GM19240 (cell line): ENCODE measurements around the gene TRAF5.

ENCODE experiments used
- DNase-seq: peaks from one replicate; pipeline ENCODE4 v3.0.0; 2011; ENCODE audit warnings: low spot score; ENCODE audit not compliant: insufficient read length

TRAF5 gene

GRCh38 chr1:211327346-211327921 lies 801 bp downstream of the TRAF5 start:
- DNase-seq: no peak

DNA sequence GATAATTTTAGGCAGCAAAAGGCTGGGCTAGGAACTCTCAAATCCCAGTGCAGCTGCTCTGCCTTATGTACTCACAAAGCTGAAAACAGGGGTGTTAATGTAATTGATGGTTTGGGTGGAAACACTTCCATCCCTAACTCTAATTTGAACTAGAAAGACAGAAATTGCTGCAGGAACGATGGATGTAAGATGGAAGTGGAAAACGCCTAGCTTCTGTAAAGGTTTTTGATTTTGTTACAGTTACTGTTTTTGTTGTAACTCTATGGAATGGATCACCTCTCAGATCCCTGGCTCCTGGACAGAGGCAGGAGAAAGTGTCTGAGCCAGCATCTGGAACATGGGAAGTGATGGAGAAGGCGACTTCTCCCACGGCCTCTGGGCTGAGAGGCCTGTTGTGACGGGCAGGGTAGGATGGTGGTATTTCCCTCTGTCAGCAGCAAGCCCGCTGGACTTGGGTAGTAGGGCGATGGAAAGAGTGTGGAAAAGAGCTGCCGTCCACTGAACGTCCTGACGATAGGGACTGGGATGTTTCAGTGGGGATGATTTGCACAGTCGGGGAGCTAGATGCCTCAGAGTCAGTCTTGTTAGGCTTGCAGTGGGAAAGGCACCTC lies 1.6 kb downstream of the TRAF5 start:
- no peak for DNase-seq

DNA sequence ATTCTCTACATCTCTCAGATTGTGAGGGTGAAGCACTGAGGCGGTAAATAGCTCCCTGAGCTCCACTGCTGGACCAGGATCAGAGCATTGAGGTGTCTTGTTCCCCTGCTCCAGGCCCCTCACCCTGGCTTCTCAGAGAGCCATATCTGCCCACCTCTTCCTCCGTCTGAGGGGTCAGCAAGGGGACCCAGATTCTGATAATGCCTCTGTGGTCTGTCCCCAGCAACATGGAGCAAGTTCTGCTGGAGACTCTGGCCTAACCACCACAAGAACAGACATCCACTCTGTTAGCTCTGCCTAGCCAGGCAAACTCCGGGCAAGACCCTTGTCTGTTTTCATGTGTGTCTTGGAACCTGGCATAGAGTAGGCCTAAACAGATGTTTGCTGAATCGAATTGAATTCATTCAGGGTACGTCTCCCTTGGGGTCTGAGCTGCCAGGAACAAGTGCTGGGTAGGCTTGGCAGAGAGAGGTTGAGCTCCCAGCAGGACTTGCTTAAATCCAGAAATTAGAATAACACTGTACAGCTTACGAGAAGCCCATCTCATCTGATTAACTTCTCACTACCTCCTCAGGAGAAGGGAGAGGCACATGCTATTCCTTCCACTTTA lies 2.3 kb downstream of the TRAF5 start:
- no peak for DNase-seq

DNA sequence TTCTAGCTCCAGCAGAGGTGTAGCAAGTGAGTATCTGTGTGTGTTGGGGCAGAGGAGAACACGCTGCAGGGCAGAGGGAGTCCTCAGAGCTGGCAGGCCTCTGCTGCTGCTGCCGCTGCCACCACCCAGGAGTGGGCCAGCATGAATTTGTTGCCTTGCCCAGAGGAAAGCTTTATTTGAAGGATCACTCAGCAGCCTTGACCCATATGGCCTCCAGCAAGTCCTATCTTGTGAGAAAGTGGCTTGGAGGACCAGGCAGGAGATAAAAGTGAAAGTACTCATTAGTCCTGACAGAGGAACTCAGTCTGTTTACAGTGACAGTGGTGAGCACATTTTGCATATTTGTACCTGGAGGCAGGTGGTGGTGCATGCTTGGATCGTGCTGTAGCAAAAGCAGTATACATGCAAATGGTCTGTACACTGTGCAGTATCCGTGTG lies 3.1 kb downstream of the TRAF5 start:
- DNase-seq: no peak

DNA sequence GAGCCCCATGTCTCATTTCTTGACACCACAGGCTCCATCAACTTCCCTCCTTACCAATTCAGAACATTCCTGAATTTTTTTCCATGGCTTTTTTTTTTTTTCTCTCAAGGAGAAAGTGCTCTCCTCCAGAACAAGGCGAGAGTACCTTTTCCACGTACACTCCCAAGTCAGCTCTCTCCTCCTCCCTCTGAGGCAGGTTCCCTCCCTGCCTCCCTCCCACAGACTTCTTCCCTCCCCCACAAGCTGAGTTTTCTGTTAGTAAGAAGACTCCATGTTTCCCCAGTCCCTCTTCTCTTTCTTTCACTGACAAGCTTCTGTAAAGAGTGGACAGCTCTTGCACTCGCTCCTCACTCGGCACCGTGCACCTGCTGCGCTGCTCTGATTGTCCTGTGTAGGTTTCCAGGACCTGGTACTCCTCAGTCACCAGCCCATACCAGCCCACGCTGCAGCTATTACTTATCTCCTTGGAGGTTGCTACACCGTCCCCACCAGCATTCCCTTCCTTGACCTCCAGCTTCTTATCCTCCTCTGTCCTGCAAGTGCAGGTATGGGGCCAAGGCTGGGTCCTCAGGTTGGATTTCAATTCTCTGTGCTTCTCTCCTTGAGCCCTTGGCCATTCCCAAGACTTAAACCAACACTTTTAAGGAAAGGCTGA lies 3.8 kb downstream of the TRAF5 start:
- DNase-seq: no peak

DNA sequence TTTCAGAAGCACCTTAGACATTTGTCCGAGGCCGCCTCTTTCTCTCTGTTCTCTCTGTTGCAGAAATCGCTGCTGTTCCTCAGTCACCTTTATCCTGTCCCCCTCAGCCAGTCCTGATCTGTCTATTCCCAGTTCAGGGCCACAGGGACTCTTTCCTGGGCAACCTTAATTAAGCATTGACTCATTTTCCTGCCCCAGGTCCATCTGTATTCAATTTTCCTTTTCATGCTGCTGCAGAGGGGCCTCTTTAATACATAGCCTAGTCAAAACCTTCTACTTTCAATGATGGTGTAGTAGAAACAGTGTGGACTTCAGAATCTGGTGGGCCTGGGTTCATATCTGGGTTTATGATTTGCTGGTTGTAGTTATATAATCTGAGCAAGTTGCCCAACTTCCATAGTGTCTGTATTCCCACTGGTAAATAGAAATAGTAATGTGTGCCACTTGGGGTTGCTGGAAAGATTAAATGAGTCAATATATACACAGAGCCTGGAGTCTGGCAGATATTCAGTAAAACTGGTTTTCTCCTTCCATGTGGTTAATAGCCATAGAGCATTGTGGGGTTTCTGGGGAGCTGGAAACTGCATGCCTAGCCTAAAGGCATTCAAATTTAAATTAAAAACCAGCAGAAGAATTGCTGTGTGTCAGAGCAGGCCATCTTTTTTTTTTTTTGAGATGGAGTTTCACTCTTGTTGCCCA lies 4.5 kb downstream of the TRAF5 start:
- no peak for DNase-seq

DNA sequence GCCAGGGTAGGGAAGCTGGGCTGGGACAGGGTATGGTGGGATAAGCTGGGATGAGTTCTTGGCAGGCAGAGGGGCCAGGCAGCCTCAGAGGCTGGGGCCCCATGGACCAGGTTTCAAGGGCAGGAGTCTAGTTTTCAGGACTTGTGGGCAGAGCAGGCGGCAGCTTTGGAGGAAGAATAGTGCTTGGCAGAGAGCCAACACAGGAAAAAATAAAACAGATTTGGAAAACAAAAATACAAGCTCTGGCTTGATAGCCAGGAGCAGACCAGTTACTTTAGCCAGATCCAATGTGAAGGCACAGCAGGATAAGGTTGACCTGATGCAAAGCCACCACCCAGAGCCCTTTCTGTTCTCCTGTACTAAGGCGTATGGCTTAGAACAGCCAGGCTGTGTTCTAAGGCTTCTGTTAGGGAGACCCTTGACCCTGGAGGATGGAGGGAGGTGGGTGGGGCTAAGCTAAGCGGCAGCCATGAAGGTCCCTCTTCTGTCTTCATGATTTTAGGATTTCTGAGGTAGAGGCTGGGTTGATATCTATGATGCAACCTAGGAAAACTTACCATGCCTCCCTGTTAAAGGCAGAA lies 5.5 kb downstream of the TRAF5 start:
- DNase-seq: no peak

GRCh38 chr1:211332830-211333229 lies 6.2 kb downstream of the TRAF5 start:
- DNase-seq: no peak

- DNase-seq: no peak
Observed at GRCh38 chr1:211333906-211334305, 7.3 kb downstream of the TRAF5 start.

GRCh38 chr1:211334986-211335385 lies 8.4 kb downstream of the TRAF5 start:
- no peak for DNase-seq

GRCh38 chr1:211335522-211336157 lies 9.0 kb downstream of the TRAF5 start:
- no peak for DNase-seq

DNA sequence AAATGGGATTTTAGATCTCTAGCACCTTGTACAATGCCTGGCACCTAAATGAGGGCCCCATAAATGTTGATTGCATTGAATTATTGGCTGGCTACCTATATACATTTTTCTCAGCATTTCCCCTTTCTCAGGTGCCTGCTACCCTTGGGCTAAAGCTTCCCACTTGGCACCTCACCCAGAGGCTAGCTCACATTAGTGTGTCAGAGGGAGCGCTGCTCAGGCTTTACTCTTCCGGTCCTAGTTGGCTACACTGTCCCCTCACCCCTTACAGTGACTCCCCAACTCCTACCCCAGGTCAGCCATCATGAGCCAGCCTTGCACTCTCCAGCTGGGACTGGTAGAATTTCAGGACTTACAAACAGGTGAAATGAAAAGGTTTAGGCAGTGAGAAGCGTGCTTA lies 9.5 kb downstream of the TRAF5 start:
- no peak for DNase-seq

GRCh38 chr1:211336775-211337174 lies 10.1 kb downstream of the TRAF5 start:
- DNase-seq: no peak

GRCh38 chr1:211337430-211338223 lies 11.0 kb downstream of the TRAF5 start:
- DNase-seq: no peak

- no peak for DNase-seq
Observed at GRCh38 chr1:211338224-211338620, 11.6 kb downstream of the TRAF5 start.

DNA sequence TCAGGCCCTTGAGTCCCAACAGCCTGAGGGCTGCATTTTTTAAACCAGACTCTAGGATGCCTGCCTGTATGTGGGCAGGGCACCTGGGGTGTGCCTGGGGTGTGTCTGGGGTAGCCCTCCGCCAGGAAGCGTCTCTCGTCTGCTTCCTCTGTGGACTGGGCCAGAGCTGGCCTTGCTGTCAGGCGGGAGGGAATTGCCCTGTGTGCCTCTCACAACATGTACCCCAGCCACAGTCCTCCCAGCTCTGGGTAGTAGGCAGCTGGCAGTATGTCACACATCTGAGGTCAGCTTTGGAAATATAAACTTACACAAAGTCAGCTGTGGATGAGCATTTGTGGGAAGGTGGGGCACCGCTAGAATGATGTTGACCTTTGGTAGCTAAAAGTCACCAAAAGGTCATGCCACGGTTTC lies 13.0 kb downstream of the TRAF5 start:
- no peak for DNase-seq

- no peak for DNase-seq
Observed at GRCh38 chr1:211340622-211341507, 14.2 kb downstream of the TRAF5 start.

DNA sequence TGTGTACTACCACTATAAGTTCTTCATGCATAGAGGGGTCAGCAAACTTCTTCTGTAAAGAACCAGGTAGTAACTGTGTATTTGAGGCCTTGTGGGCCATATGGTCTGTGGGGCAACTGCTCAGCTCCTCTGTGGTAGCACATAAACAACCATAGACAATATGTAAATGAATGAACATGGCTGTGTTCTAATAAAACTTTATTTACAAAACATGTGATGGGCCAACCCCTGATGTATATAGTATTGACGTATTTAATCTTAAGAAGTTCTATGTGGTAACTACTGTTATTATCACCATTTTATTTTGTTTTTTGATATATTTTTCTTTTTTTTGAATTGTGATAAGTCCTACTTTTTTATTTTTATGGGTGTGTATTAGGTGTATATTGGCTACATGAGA lies 15.4 kb downstream of the TRAF5 start:
- DNase-seq: no peak

DNA sequence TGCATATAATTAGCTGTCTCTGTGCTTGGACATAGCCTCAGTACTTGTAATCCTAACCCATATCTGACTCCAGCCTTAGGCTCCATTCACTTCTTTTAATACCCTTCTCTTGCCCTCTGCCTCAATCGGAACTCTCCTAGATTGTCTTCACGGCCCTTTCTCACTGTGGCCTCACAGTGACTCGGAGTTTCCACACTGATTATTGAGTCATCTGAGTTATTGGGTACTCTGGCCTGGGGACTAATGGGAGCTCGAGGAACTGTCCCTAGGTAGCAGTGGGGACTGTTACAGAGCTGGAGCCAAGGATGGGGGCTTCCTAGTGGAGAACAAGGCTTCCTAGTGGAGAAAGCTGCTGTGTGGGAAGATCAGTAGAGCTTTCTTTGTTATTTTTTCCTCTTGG lies 17.0 kb downstream of the TRAF5 start:
- DNase-seq: no peak
